Measurements from ENCODE around the gene NAT8. TPM values are rescaled to one million over a fixed set of nuclear protein-coding genes. Genes with fewer than 3 reads are reported as not detected.
A peak's percentile ranks its signal among the peaks of the same experiment; 100 is the strongest.
"Not testable (repeated sequence)": the region's sequence is repeated elsewhere in the genome, so short reads cannot be mapped to it uniquely, and the experiment has no call there.

The NAT8 gene
- total RNA-seq, 3 donors from 2014 or later (not counting 1 experiment from before 2014, with no cell fraction given) = not detected

- peak; percentile 71 to 90 (median 77) for ATAC-seq
- H3K27ac ChIP-seq (ENCODE audit: low read length); H3K4me1 Mint-ChIP-seq; H3K4me3 ChIP-seq (ENCODE audit: low read length); H3K4me1 ChIP-seq (ENCODE audit: control insufficient read depth, insufficient read depth, low read length); H3K4me3 Mint-ChIP-seq; H3K36me3 Mint-ChIP-seq; intact Hi-C loops (cut with micrococcal nuclease); H3K27me3 ChIP-seq (ENCODE audit: control insufficient read depth, insufficient read depth, low read length); H3K36me3 ChIP-seq (ENCODE audit: control insufficient read depth, insufficient read depth, low read length); H3K27ac Mint-ChIP-seq; H3K9me3 ChIP-seq (ENCODE audit: control insufficient read depth, insufficient read depth, low read length); H3K9me3 Mint-ChIP-seq: not testable (repeated sequence)
- WGBS (ENCODE audit: insufficient coverage) = no CpG with 5 or more reads among the region's 2 CpGs
- DNase-seq = peak in 1 of 2 donors; percentile 4
- TF ChIP-seq, protein P1, sequence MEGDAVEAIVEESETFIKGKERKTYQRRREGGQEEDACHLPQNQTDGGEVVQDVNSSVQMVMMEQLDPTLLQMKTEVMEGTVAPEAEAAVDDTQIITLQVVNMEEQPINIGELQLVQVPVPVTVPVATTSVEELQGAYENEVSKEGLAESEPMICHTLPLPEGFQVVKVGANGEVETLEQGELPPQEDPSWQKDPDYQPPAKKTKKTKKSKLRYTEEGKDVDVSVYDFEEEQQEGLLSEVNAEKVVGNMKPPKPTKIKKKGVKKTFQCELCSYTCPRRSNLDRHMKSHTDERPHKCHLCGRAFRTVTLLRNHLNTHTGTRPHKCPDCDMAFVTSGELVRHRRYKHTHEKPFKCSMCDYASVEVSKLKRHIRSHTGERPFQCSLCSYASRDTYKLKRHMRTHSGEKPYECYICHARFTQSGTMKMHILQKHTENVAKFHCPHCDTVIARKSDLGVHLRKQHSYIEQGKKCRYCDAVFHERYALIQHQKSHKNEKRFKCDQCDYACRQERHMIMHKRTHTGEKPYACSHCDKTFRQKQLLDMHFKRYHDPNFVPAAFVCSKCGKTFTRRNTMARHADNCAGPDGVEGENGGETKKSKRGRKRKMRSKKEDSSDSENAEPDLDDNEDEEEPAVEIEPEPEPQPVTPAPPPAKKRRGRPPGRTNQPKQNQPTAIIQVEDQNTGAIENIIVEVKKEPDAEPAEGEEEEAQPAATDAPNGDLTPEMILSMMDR (IDR thresholded peaks at IDR 0.05) = peak; percentile 53
- peaks cover 7 to 21% of the 10 kb centered on the region in 2 donors for H3K27me3 Mint-ChIP-seq (ENCODE audit: low read depth in 2 of 2)
Observed at GRCh38 chr2:73630662-73631266, 11.5 kb downstream of the NAT8 start.

DNA sequence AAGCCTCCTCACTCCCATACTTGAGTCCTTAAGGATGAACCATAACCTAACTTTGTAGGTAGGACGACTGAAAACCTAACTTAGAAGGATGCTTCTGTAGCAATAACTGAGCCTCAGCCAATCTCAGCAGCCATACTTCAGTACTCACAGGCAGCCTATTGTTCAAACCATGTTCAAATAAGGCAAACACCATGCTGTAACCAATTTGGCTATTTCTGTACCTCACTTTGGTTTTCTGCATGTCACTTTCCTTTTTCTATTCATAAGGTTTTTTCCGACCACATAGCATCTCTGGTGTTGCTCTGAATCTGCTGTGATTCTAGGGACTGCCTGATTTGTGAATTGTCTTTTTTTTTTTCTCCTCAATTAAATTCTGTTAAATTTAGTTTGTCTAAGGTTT, 13.7 kb downstream of the NAT8 start:
- ATAC-seq; DNase-seq; H3K4me3 Mint-ChIP-seq; H3K9me3 ChIP-seq (ENCODE audit: control insufficient read depth, insufficient read depth, low read length); H3K27ac ChIP-seq (ENCODE audit: low read length); intact Hi-C loops (cut with micrococcal nuclease); H3K4me1 ChIP-seq (ENCODE audit: control insufficient read depth, insufficient read depth, low read length); H3K4me1 Mint-ChIP-seq; H3K4me3 ChIP-seq (ENCODE audit: low read length); H3K36me3 Mint-ChIP-seq; H3K27ac Mint-ChIP-seq; H3K36me3 ChIP-seq (ENCODE audit: control insufficient read depth, insufficient read depth, low read length); H3K27me3 ChIP-seq (ENCODE audit: control insufficient read depth, insufficient read depth, low read length); H3K9me3 Mint-ChIP-seq: not testable (repeated sequence)
- H3K27me3 Mint-ChIP-seq (ENCODE audit: low read depth in 2 of 2) = peaks cover 7 to 21% of the 10 kb centered on the region in 2 donors
- 74% methylated on average over 1 of the region's 2 CpGs for WGBS (ENCODE audit: insufficient coverage)

GRCh38 chr2:73626237-73626636, 16.0 kb downstream of the NAT8 start:
- H3K27ac ChIP-seq (ENCODE audit: low read length); H3K4me3 ChIP-seq (ENCODE audit: low read length); H3K36me3 Mint-ChIP-seq; H3K27ac Mint-ChIP-seq; H3K9me3 Mint-ChIP-seq; H3K4me1 ChIP-seq (ENCODE audit: control insufficient read depth, insufficient read depth, low read length); ATAC-seq; H3K9me3 ChIP-seq (ENCODE audit: control insufficient read depth, insufficient read depth, low read length); intact Hi-C loops (cut with micrococcal nuclease); H3K4me1 Mint-ChIP-seq; H3K27me3 ChIP-seq (ENCODE audit: control insufficient read depth, insufficient read depth, low read length); H3K4me3 Mint-ChIP-seq; DNase-seq; H3K36me3 ChIP-seq (ENCODE audit: control insufficient read depth, insufficient read depth, low read length): not testable (repeated sequence)
- 3% methylated on average over 4 of the region's 5 CpGs for WGBS (ENCODE audit: insufficient coverage)
- peaks cover 7 to 17% of the 10 kb centered on the region in 2 donors for H3K27me3 Mint-ChIP-seq (ENCODE audit: low read depth in 2 of 2)

- H3K36me3 Mint-ChIP-seq; H3K36me3 ChIP-seq (ENCODE audit: control insufficient read depth, insufficient read depth, low read length); ATAC-seq; H3K4me3 ChIP-seq (ENCODE audit: low read length); H3K4me1 Mint-ChIP-seq; H3K27ac ChIP-seq (ENCODE audit: low read length); H3K9me3 ChIP-seq (ENCODE audit: control insufficient read depth, insufficient read depth, low read length); H3K27me3 ChIP-seq (ENCODE audit: control insufficient read depth, insufficient read depth, low read length); H3K4me1 ChIP-seq (ENCODE audit: control insufficient read depth, insufficient read depth, low read length); H3K9me3 Mint-ChIP-seq; H3K4me3 Mint-ChIP-seq; intact Hi-C loops (cut with micrococcal nuclease); H3K27ac Mint-ChIP-seq; DNase-seq: not testable (repeated sequence)
- 83% methylated on average over 3 of the region's 9 CpGs for WGBS (ENCODE audit: insufficient coverage)
- peaks cover 4 to 17% of the 10 kb centered on the region in 2 donors for H3K27me3 Mint-ChIP-seq (ENCODE audit: low read depth in 2 of 2)
Observed at GRCh38 chr2:73624625-73625024, 17.6 kb downstream of the NAT8 start.

DNA sequence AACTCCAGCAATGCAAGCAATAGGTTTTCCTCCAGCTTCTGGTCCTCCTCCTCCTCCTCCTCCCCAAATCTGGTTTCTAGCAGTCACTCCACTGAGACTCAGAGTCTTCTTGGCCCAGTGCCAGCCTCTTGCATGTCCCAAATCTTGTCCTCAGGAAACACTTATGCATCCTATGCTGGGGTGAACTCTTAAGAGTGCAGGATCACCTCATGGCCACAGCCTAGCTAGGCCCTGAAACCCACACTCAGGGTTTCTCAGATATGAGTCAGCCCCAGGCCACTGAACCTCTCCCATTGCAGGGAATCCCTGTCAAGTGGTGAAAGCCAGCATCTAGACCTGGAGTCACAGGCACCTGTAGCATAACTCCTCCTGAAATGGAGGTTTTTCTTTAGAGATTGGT, 18.2 kb downstream of the NAT8 start:
- ATAC-seq; H3K36me3 Mint-ChIP-seq; H3K36me3 ChIP-seq (ENCODE audit: control insufficient read depth, insufficient read depth, low read length); H3K27me3 ChIP-seq (ENCODE audit: control insufficient read depth, insufficient read depth, low read length); H3K9me3 Mint-ChIP-seq; H3K4me3 ChIP-seq (ENCODE audit: low read length); H3K27ac ChIP-seq (ENCODE audit: low read length); intact Hi-C loops (cut with micrococcal nuclease); H3K4me1 Mint-ChIP-seq; H3K4me3 Mint-ChIP-seq; H3K4me1 ChIP-seq (ENCODE audit: control insufficient read depth, insufficient read depth, low read length); H3K27ac Mint-ChIP-seq; H3K9me3 ChIP-seq (ENCODE audit: control insufficient read depth, insufficient read depth, low read length); DNase-seq: not testable (repeated sequence)
- peaks cover 4 to 17% of the 10 kb centered on the region in 2 donors for H3K27me3 Mint-ChIP-seq (ENCODE audit: low read depth in 2 of 2)

DNA sequence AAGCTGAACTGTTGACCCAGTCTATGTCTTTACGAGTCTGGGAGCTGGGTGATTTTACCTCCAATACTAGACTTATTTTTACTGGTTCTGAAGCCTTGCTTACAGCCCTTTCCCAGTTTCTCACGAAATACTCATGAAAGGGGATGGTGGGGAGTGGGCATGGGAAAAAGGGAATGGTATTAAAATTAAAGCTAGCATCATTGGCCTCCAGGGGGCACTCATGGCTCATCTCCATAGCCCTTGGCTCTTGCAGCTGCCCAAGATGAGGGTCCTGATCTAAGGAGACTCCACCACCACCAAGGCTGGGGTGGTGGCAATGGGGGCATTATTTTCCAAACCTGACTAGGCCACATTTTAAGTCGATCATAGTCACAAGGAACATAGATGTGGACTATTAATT, 22.3 kb downstream of the NAT8 start:
- H3K36me3 Mint-ChIP-seq; ATAC-seq; H3K36me3 ChIP-seq (ENCODE audit: control insufficient read depth, insufficient read depth, low read length); H3K4me1 ChIP-seq (ENCODE audit: control insufficient read depth, insufficient read depth, low read length); H3K9me3 ChIP-seq (ENCODE audit: control insufficient read depth, insufficient read depth, low read length); DNase-seq; H3K4me1 Mint-ChIP-seq; H3K4me3 ChIP-seq (ENCODE audit: low read length); H3K27ac Mint-ChIP-seq; H3K27ac ChIP-seq (ENCODE audit: low read length); H3K9me3 Mint-ChIP-seq; H3K27me3 ChIP-seq (ENCODE audit: control insufficient read depth, insufficient read depth, low read length); H3K27me3 Mint-ChIP-seq (ENCODE audit: low read depth in 2 of 2); H3K4me3 Mint-ChIP-seq; intact Hi-C loops (cut with micrococcal nuclease): not testable (repeated sequence)
- WGBS (ENCODE audit: insufficient coverage) = 93% methylated on average over 2 of the region's 3 CpGs
